Measurements from ENCODE around the gene UCN.
A peak's percentile ranks its signal among the peaks of the same experiment; 100 is the strongest.
"Not testable (repeated sequence)": the region's sequence is repeated elsewhere in the genome, so short reads cannot be mapped to it uniquely, and the experiment has no call there.

UCN gene

DNA sequence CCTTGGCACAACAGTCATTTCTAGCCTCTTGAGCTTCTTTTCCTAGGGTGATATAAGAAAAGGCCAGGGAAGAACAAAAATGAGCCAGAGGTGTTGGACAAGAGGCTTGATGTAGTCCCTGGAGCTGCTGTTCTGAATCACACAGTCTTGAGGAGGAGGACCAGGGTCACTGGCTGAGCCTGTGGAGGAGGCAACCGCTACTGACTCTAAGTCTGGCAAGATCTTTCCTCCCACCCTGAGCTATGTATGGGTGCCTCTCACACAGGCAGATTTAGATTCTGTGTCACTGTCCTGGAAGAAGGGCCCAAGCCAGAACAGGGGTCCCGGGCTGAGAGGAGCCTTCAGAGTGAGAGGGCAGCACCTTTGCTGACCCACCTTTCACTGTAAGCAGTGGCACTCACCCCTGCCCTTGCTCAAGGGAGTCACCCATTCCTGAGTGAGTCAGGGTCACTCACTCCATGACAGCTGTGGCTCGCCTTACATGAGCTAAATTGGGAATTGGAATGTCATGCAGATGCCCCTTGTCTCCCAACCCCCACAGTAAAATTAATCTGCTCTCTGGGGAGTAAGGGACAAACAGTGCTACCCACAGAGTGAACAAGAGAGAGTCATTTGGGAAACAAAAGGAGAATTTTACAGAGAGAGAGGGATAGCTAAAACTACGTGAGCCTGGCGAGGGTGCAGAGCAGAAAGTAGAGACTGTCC lies 26.2 kb downstream of the UCN start, which contains the start of gene TRIM54:
Gene TRIM54 (plus strand): TSS at position 575 of the 705 bp plus-strand sequence. CDS start 303 bp downstream, outside the sequence.
- DNase-seq = no peak

DNA sequence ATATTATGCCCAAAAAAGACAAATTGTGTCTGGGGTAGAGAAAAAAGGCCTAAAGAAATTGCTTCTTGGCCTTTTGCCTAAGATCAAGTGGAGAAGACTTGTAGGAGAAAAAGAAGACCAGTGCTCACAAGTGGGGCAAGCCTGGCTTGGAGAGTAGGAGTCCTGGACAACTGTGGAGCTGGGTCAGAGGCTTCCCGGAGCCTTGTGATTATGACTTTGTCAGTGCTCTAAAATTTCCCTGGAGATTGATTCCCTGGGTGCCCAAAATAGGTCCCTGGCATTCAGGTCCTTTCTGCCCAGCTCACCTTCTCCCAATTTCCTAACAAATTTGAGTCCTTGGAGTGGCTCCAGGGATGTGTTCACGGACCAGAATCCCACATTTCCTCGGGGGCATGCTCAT lies 26.8 kb downstream of the UCN start:
- no peak for DNase-seq

DNA sequence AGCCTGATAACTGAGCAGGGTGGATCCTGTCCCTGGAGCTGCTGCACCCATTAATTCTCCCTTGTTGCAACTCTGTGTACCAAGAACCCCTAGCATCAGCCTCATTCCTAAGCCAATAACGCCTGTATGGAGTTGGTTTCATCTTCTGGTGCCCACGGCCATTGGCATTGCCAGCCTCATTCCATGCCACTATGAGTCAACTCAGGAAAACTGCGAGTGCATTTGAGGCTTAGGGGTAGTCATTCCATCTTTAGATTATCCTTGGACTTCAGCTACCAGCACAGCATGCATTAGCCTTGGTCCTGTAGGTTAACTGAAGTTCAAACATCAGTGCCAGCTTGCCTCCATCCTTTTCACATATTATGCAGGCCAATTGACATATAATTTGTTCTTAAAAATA lies 27.4 kb downstream of the UCN start:
- no peak for DNase-seq

DNA sequence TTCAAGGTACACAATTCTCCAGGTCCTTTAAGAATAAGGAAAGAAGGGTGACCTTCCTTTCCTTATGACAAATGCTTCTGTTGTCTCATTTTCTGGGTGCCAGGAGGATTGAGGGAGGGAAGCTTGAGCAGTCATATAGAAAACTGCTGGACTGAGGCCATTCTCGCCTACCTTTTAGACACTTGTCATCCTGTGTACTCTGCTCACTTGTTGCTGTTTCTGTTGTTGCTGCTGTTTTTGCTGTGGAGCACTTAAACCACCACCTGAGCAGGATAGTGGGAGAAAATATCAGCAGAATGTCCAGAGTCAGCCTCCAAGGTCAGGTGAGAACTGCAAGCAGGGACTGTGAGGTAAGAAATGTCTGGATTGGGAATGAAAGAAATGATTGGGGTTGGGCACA lies 30.2 kb downstream of the UCN start:
- DNase-seq = no peak

DNA sequence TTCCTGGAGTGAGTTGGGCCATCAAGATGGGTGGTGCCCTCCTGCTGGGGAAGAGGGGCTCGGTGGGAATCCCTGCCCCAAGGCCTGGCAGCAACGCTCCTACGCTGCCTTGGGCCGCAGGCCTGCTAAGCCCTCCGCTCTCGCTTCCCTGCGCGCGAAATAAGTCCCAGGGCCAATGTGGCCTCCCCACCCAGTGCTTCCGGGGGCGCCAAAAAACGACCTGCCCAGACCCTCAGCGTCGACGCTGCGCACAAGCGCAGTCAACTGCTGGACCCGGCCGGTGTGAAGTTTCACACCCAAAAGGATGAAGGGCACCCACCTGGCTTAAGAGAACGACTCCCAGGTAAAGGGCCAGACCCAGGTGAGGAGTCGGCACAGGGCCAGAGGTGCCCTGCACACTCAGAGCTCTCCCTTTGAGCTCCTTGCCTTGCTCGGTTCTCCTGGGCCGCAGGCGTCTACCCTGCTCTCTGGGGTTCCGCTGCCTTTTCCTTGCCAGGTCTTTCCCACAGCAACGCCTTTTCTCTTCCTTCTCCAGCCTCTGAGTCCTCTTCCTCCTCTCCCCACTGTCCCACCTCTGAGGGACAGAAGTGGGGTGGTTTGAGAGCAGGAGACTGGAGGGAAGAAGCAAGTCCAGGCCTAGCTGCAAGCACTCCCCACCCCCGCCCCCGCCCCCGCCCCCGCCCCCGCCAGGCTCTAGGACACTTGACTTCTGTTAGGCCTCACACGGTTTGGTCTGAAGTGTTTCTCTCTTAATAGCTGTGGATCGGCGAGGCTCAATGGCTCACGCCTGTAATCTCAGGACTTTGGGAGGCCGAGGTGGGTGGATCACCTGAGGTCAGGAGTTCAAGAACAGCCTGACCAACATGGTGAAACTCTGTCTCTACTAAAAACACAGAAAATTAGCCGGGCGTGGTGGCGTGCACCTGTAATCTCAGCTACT lies 32.8 kb downstream of the UCN start, which contains the start of gene DNAJC5G:
Gene DNAJC5G (plus strand): TSS at position 223 of the 940 bp plus-strand sequence. CDS start 1,296 bp downstream, outside the sequence.
- DNase-seq = no peak

DNA sequence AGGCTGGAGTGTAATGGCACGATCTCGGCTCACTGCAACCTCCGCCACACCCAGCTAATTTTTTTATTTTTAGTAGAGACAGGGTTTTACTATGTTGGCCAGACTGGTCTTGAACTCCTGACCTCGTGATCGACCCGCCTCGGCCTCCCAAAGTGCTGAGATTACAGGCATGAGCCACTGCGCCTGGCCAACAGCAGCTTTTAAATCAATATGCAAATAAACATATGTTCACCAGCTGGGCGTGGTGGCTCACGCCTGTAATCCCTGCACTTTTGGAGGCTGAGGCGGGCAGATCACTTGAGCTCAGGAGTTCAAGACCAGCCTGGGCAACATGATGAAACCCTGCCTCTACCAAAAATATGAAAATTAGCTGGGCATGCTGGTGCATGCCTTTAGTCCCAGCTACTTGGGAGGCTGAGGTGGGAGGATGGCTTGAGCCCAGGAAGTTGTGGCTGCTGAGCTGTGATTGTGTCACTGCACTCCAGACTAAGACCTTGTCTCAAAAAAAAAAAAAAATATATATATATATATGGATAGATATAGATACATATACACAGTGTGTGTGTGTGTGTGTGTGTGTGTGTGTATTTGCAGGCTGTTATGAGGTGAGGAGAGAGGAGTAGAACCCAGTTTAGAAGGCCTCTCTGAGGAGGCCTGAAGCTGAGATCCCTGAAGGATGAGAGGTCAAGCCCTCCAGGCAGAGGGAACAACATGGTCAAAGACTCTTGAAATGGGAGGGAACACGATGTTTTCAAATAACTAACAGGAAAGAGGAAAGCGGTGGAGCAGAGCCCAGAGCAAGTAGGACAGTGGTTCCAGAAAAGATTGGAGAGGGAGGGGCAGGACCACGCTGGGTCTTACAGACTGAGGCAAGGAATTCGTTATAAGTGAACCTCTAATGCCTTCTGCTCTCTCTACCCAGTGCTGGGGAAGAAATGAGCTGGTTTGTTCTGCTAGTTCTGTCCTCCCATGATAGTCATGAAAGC lies 35.4 kb downstream of the UCN start:
- DNase-seq = not testable (repeated sequence)

DNA sequence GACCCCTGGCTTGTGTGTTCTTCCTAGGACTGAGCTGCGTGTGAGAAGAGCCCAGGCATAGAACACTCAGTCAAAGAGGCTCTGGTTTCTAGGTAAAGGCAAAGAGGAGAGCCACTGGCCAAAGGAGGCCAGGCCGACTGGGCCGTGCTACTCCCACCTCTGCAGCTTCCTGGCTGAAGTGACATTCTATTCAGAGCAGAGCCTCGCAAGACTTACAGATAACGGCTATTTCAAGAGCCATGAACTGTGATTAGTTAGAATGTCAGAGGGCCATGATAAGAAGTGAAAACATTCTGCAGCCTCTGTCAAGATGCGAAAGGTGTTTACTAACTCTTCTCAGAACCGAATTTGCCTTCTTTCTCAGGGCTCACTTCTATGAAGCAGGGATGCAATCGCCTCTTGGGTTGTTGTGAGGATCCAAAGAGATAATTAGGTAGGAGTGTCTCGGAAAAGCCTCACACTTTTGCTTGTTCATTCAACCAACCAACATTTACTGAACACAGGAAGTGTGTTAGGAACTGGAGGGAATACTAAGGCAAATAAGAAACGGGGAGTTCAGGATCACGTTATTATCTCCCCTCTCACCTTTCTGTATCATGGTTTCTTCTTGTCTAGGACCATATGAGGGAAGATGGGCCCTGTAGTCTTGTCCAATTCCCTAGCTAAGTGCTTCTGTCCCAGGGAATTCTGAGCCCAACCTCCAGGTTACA lies 36.5 kb downstream of the UCN start:
- DNase-seq = no peak

DNA sequence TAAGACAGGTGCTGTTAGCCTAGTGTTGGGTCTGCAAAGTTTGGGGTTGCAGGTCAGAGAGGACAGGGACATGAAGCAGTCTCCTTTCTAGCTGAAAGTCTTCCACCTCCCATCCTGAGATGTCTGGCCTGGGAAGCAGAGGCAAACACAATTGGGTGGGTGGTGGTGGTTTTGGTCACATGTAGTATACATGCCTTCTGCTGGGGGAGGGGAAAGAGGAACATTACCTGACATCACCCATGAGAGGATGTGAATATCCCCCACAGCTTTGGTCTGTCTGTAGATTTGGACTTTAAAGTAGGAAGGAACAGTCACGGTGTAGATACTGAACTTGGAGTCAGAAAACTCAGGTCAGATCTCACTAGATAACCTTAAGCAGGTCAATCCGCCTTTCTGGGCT lies 37.6 kb downstream of the UCN start:
- no peak for DNase-seq

DNA sequence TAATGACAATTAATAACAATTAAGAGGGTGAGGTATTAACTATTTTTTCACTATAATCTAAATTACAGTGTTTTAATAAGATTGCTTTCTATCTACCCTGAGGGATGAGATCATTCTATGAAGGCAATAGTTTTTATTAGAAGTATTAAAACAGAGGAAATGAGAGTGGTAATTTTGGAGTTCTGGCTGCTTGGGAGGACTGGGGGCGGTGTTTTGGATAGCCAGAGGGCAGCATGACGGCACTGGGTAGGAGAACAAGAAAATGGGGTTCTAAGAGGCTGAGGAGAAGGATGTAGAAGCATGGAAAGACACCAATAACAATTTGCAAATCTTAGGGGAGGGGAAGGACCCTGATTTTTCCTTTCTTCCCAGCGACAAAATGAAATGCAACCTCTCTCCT lies 38.1 kb downstream of the UCN start:
- DNase-seq = no peak

DNA sequence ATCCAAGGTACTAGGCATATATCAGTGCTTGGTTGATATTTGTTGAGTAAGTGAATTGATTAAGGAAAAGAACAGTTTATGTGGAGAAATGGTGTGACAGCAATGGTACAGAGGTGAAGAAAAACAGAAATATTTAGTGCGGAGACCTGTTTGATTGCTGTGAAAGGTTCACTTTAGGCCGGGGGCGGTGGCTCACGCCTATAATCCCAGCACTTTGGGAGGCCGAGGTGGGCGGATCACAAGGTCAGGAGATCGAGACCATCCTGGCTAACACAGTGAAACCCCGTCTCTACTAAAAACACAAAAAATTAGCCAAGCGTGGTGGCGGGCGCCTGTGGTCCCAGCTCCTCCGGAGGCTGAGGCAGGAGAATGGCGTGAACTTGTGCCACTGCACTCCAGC lies 39.9 kb downstream of the UCN start:
- DNase-seq = not testable (repeated sequence)

DNA sequence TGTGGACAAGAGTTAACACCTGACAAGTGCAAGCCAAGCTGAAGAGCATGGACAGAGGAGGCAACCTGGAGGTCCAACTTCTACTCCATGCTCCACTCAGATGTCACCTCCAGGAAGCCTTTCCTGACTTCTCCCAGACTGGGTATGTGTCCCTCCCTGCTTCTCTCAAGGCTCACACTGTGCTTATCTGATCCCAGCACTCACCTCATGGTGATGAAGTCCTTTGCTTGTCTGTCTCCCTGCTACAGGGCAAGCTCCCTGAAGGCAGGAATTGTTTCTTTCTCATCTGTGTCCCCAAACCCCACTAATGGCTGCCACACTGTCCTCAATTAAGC lies 42.7 kb downstream of the UCN start:
- no peak for DNase-seq

DNA sequence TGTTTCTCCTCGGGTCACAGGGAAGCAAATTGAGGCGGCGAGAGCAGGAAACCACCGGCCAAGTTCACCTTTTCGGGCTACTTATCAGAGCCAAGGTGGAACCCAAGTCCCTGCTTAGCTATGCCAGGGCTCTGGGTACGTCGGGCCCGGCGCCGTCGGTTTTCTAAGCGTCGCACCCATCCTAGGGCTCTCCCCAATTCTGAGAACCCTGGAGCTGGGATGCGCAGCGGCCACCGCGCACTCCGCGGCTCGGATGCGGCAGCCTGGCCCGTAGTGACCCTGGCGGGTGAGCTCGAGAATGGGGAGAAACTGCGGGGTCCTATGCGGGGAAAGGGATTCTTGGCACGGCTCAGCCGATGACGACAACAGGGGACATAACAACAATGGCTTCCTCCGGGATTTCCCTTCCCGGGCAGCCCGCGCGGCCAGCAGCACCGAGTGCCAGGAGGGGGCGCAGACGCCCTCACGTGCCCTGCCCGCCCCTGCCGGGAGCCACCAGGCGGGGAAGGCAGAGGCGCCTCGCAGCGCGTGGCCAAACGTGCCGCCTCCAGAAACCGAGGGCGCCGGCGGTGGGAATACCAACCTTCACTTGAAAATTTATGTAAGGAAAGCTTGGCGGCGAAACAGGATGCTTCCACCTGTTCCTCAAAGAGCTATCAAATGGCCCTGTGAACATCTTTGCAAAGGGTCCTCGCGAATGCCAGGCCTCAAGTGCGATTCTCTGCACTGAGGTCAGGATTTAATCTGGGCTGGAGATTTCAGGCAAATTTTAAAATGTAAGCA lies 43.3 kb downstream of the UCN start:
- peak; percentile 82 for DNase-seq

DNA sequence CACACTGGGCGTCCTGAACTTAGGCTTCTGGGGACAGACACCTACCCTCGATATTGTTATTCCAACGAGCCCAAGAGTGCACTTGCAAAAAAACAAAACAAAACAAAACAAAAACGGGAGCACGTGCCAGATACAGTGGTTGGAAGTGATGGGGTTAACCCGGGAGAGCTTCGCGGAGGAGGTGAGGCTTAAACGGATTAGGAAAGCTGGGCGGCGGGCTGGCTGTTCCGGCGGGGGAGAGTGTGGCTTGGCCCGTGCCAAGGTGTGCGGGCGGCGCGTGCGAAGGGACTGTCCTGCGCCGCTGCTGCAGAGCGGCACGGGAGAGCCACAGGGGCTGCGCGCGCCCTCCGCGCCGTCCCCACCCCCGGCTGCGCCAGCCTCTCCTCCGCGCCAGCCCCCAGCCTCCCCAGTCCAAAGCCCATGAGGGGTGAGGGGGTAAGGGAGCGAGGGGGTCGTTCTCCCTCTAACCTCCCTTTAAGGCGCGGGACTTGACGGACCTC lies 43.9 kb downstream of the UCN start:
- DNase-seq = no peak

DNA sequence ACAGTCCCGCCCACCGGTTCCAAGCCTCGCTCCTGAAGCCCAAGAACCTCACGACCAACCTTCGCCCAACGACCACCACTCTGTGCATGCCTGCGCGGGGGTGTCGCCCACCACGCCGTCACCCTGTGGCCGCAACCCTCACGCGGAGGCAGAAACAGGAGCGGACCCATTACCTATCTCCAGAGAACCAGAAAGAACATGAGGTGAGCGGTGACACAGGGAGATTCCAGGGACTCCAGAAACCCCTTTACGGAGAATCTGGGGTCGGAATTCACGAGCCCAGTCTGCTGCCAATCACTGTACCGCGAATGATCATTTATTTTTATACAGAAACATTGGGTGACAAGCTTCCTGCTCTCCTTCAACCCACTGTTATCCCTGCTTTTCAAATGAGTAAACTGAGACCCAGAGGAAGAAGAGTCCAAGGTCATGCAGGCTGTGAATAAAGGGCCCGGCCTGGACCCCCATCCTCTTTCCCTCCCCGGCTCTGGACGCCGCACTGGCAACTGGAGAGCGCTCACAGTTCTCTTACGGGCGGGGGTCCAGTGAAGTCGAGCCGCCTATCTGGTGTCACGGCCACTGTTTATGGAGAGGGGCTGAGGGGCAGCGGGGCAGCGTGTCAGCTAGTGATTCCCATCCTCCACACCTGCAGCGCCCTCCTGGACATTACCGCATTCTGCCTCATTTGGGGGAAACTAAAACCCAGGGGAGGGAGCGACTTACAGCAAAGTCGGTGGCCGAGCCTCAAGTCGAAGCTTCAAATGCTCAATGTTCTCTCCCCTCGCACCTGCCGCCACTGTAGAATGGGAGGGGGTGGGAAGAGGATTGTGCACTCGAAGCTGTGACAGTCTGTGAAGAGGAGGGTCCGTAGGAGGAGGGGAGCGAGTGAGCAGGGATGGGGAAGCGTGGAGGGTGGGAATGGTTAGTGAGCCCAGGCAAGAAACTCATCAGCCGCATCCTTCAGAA lies 44.7 kb downstream of the UCN start:
- no peak for DNase-seq

DNA sequence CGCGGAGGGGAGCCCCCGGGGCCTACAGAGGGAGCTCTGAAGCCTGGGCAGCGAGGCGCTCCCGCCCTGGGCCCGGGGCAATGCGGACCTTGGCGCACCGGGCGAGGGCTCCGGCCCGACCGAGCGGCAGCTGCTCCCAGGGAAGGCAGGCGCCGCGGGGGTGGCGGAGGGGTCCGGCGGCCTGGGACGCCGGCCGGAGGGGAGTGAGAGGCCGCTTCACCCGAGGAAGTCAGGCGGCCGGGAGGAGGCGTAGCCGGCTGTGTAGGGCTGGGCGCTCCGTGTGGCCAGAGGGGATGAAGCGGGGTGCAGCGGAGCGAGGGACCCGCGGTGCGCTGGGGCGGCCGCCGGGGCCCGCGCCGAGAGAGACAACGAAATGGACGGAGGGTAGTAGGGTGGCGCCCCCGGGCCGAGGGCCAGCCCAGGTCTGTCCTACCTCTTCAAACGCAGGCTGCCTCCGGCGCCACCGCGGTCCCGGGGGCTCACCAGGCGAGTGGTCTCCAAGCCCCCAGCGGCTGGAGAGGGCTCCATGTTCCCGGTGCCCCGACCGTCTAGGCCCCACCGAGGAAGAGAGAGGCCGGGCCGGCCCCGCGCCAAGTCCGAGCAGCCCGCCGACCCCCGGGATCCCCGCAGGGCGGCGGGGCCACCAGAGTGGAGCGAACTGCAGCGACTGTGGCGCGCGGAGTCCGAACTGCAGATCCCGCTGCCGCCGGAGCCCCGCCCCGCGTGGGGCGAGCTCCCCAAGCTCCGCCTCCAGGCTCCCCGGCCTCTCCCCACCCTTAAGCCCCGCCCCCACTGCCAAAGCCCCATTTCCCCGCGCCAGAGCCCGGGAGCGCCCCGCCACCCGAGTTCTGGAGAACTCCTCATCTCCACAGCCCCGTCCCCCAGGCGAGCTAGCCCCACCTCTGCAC lies 45.6 kb downstream of the UCN start, which contains the start of gene SLC30A3:
Gene SLC30A3 (minus strand): TSS at position 669 of the 908 bp plus-strand sequence. CDS start 141 bp downstream, at position 528.
- peak; percentile 41 for DNase-seq

DNA sequence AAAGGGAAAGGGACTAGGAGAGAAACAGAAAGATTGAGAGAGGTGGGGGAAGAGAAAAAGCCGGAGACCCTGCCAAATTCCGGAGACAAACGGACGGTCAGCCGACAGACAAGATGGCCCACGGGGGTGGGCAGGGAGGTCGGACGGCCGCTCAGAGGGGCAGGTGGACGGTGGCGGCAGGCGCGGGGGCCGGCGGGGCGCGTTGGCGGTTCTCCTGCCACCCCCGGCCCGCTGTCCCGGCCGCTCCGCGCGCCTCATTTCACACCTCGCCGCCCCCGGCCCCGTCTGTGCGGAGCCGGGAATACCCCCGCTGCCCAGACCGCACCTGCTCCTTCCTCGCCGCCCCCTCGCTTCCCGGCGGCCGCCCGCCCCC lies 46.3 kb downstream of the UCN start:
- no peak for DNase-seq

DNA sequence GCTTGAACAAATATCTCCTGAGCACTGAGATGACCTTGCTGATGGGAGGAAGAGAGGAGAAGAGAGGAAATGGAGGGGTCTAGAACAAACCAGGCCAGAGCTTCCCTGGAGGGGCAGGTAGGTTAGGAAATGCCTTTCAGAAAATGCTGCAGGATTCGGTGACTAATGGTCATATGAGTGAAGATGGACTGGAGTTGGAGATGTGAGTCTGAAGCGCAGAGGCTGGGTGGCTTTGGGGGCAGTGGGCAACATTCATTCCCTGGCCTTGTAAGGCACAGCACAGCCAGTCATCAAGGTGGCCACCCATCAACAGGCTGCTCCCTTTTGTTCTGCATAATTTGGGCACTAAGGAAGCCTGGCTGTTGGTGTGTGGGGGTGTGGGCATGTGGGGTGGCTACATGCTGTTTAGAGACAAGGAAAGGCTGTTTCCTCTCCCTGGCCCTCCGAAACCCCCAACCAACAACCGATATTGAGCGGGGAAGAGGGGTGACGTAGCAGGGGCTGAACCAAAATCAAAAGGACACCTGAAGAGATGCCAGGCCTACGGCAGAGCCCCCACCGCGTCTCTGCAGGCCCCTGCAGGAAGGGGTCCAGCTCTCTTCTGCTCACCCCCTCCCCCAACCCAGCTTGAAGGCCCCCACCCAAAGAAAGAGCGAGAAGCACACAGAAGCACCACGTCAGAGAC lies 46.9 kb downstream of the UCN start:
- DNase-seq = no peak

DNA sequence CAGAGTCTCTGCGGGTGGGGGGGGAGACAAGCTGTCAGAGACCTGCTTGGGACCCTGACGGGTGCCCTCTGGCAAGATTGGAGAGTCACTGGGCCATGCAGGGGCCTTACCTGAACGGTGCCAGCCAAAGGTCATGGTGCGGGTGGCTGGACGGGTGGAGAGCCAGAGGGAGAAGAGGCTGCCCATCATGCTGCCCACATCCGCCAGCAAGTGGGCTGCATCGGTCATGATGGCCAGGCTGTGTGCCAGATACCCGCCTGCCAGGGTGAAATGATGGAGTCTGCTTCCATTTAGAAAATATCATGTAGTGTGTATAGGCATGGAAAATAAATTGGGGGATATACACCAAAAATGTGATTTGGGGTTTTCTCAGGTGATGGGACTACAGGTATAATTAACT lies 50.2 kb downstream of the UCN start:
- DNase-seq = no peak

All from COR-L47 (cell line).